Peyer's patch (tissue), 4 donors: ENCODE results near the gene TBL1Y. TPM values are rescaled to one million over a fixed set of nuclear protein-coding genes. Genes with fewer than 3 reads are reported as not detected.

Experiments
- DNase-seq, 3 donors: peaks; one replicate each; pipeline ENCODE4 v3.0.0-alpha.2; 2017 to 2019
- H3K27ac ChIP-seq, 4 donors: fragments of 200-600 bp; sonication (generic); one replicate each; pipeline ENCODE4 v1.5.1; 2016 to 2019
- H3K27me3 ChIP-seq, 2 donors: fragments of 200-600 bp; sonication (generic); one replicate each; pipeline ENCODE4 v1.5.1; 2019
- H3K36me3 ChIP-seq, 3 donors: fragments of 200-600 bp; sonication (generic); one replicate each; pipeline ENCODE4 v1.5.1; 2016 to 2019
- H3K4me1 ChIP-seq, 4 donors: fragments of 200-600 bp; sonication (generic); one replicate each; pipeline ENCODE4 v1.5.1; 2016 to 2019
- H3K4me3 ChIP-seq, 4 donors: fragments of 200-600 bp; sonication (generic); 1 replicate in 3 of 4; 2 replicates in 1 of 4; pipeline ENCODE4 v1.5.1; 2016 to 2019; ENCODE audit warnings: mild to moderate bottlenecking in 1 of 4
- H3K9me3 ChIP-seq, 4 donors: fragments of 200-600 bp; sonication (generic); one replicate each; pipeline ENCODE4 v1.5.1; 2016 to 2019; ENCODE audit warnings: mild to moderate bottlenecking in 1 of 4
- CTCF ChIP-seq, 6 experiments: fragments of 450-650 bp in 4 of 6; fragments of 200-600 bp in 2 of 6; sonication (generic) in 1 of 6; IDR thresholded peaks; one replicate each; pipeline ENCODE4 v1.5.1; 2017 to 2019; ENCODE audit warnings: antibody characterized with exemption in 6 of 6, mild to moderate bottlenecking in 3 of 6, moderate library complexity in 1 of 6
- POLR2A ChIP-seq, 2 donors: fragments of 450-650 bp; IDR thresholded peaks; one replicate each; pipeline ENCODE4 v1.5.1; 2017; ENCODE audit warnings: antibody characterized with exemption in 2 of 2, mild to moderate bottlenecking in 2 of 2, moderate library complexity in 2 of 2
- total RNA-seq, 4 donors: library from RNA; depleted of rRNA; stranded (reverse); fragments of >200 nt; gene quantifications; one replicate each; pipeline ENCODE4 v1.1.0, GENCODE V29; 2016

TBL1Y gene
- total RNA-seq, 4 donors from 2014 or later: not detected

- Histone ChIP-seq H3K4me1 (no peaks in the 10 kb centered on the region), H3K27ac (no peak overlapping the region), H3K27me3 (no peaks in the 10 kb centered on the region), H3K36me3 (no peaks in the 10 kb centered on the region), H3K9me3 (no peaks in the 10 kb centered on the region), H3K4me3 (no peak overlapping the region)
- TF ChIP-seq POLR2A (IDR thresholded peaks at IDR 0.05) (no peak), CTCF (IDR thresholded peaks at IDR 0.05) (no peak)
- DNase-seq: no peak
Measured at GRCh38 chrY:6995987-6996386, 85.5 kb downstream of the TBL1Y start.

GRCh38 chrY:6997503-6998066, 87.1 kb downstream of the TBL1Y start:
- H3K4me1 ChIP-seq: no peaks in the 10 kb centered on the region
- H3K27me3 ChIP-seq: no peaks in the 10 kb centered on the region
- H3K4me3 ChIP-seq: no peak overlapping the region
- DNase-seq: no peak
- no peaks in the 10 kb centered on the region for H3K36me3 ChIP-seq
- no peaks in the 10 kb centered on the region for H3K9me3 ChIP-seq
- H3K27ac ChIP-seq: no peak overlapping the region
- TF ChIP-seq CTCF (IDR thresholded peaks at IDR 0.05) (no peak), POLR2A (IDR thresholded peaks at IDR 0.05) (no peak)

GRCh38 chrY:6999905-7000304, 89.4 kb downstream of the TBL1Y start:
- H3K4me1 ChIP-seq: no peaks in the 10 kb centered on the region
- H3K36me3 ChIP-seq: no peaks in the 10 kb centered on the region
- no peaks in the 10 kb centered on the region for H3K9me3 ChIP-seq
- no peak for TF ChIP-seq CTCF (IDR thresholded peaks at IDR 0.05)
- TF ChIP-seq POLR2A (IDR thresholded peaks at IDR 0.05): no peak
- no peak overlapping the region for H3K4me3 ChIP-seq
- H3K27me3 ChIP-seq: no peaks in the 10 kb centered on the region
- no peak for DNase-seq
- H3K27ac ChIP-seq: no peak overlapping the region

GRCh38 chrY:7002581-7002980, 92.1 kb downstream of the TBL1Y start:
- Histone ChIP-seq H3K27me3 (no peaks in the 10 kb centered on the region), H3K27ac (no peak overlapping the region), H3K9me3 (no peaks in the 10 kb centered on the region), H3K4me3 (no peak overlapping the region), H3K36me3 (no peaks in the 10 kb centered on the region), H3K4me1 (no peaks in the 10 kb centered on the region)
- TF ChIP-seq POLR2A (IDR thresholded peaks at IDR 0.05) (no peak), CTCF (IDR thresholded peaks at IDR 0.05) (no peak)
- no peak for DNase-seq

- no peak for DNase-seq
- no peaks in the 10 kb centered on the region for H3K4me1 ChIP-seq
- H3K27me3 ChIP-seq: no peaks in the 10 kb centered on the region
Measured at GRCh38 chrY:7007911-7008310, 97.4 kb downstream of the TBL1Y start.

More at GRCh38 chrY:7007911-7008310, 97.4 kb downstream of the TBL1Y start:
- Histone ChIP-seq H3K9me3 (no peaks in the 10 kb centered on the region), H3K27ac (no peak overlapping the region), H3K36me3 (no peaks in the 10 kb centered on the region), H3K4me3 (no peak overlapping the region)
- TF ChIP-seq POLR2A (IDR thresholded peaks at IDR 0.05): no peak
- no peak for TF ChIP-seq CTCF (IDR thresholded peaks at IDR 0.05)
